ENCODE measurements around the gene ZNF346.
"Not testable (repeated sequence)": the region's sequence is repeated elsewhere in the genome, so short reads cannot be mapped to it uniquely, and the experiment has no call there.

Gene ZNF346

DNA sequence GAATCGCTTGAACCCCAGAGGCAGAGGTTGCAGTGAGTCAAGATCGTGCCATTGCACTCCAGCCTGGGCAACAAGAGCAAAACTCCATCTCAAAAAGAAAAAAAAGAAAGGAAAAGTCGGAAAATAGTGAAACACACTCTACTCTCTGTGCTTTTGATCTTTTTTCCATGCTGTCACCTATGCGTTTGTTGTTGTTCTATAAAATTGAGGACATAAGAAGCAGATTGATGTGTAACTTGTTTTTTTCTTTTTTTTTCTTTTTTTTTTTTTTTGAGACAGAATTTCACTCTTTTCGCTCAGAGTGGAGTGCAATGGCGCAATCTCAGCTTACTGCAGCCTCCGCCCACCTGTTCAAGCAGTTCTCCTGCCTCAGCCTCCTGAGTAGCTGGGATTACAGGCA, 26.0 kb downstream of the ZNF346 start:
- H3K4me1 ChIP-seq (ENCODE audit: insufficient read depth, low read length); H3K4me3 ChIP-seq (ENCODE audit: low read length); H3K9me3 ChIP-seq (ENCODE audit: low read length); H2AFZ ChIP-seq (ENCODE audit: low read depth, low read length); H3K27me3 ChIP-seq (ENCODE audit: insufficient read depth, low read length): not testable (repeated sequence)
- H3K36me3 ChIP-seq (ENCODE audit: insufficient read depth, low read length), result peaks cover 60% of the 10 kb centered on the region

DNA sequence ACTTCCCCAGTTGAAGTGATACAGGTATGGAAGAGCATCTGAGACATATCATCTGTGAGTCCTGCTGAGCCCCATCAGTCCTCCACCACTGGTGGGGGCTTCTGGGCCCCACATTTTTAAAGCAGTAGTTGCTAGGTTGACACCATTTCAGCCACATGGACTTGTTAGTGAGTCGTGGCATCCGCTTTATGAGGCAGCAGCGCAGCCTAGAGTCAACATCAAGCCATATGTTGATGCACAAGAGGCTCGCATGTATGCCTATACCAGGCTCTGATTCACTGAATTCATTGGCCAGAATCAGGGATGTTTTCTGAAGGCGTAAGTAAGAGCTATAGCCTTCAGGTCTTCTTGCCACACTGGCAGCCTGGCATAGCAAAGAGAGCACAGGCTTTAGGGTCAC, 26.8 kb downstream of the ZNF346 start:
- H2AFZ ChIP-seq (ENCODE audit: low read depth, low read length), result no peak overlapping the region
- no peaks in the 10 kb centered on the region for H3K4me1 ChIP-seq (ENCODE audit: insufficient read depth, low read length)
- no peak overlapping the region for H3K4me3 ChIP-seq (ENCODE audit: low read length)
- no peaks in the 10 kb centered on the region for H3K9me3 ChIP-seq (ENCODE audit: low read length)
- peaks cover 57% of the 10 kb centered on the region for H3K36me3 ChIP-seq (ENCODE audit: insufficient read depth, low read length)
- H3K27me3 ChIP-seq (ENCODE audit: insufficient read depth, low read length), result no peaks in the 10 kb centered on the region

DNA sequence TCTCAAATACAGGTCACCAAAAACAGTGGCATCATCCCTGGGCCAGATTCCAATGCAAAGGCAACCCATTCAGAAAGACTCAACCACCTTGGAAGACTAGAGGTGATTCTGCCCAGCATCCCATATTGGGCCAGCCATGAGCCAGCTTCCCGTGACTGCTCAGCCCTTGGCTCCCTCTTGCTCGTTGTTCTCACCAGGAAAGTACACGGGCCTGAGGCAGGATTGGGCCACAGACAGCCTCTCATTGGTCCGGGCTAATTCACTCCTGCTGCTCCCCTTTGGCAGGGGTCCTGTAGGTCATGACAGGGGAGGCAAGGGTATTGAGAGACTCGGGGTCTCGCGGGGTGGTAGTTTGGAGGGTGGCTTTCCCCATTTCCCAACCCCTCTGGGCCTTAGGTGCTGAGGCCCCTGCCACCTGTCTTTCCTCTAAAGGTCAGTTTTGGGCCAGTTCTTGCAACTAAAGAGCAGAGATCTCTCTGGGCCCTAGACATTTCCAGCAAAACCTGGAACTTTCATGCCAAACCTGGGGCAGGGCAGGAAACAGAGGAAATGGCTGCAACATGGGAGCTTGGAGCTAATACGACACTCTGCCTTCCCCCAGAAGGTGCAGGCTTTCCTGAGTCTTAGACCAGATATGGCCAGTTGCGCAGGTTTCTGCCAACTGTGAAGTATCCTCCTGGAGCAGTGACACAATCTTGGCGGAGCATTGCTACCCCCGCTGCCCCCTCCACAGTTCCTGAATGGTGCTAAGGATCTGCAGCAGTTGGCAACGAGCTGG, 42.2 kb downstream of the ZNF346 start:
- no peak overlapping the region for H2AFZ ChIP-seq (ENCODE audit: low read depth, low read length)
- H3K27me3 ChIP-seq (ENCODE audit: insufficient read depth, low read length), result no peaks in the 10 kb centered on the region
- no peaks in the 10 kb centered on the region for H3K9me3 ChIP-seq (ENCODE audit: low read length)
- H3K36me3 ChIP-seq (ENCODE audit: insufficient read depth, low read length), result peaks cover 52% of the 10 kb centered on the region
- H3K4me3 ChIP-seq (ENCODE audit: low read length), result no peak overlapping the region
- H3K4me1 ChIP-seq (ENCODE audit: insufficient read depth, low read length), result no peaks in the 10 kb centered on the region

DNA sequence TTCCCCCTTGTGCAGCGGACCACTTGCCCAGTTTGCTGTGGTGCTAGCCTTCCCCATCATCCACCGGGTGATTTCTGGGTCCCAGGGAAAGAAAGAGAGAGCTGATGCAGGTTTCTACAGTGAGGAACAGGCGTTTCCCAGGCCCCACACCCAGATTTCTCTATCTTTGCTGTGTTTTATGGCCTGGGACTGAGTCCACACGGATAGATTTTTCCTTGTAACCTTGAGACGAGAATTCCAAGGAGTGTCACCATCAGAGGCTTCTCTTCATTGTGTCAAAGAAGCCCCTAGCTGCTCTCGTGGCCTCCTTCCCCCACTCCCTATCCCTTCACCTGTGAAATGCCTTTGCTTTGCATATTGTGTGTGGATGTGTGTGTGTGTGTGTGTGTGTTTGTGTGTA, 43.0 kb downstream of the ZNF346 start:
- Histone ChIP-seq H3K4me1 (ENCODE audit: insufficient read depth, low read length) (no peaks in the 10 kb centered on the region), H3K36me3 (ENCODE audit: insufficient read depth, low read length) (peaks cover 52% of the 10 kb centered on the region), H3K9me3 (ENCODE audit: low read length) (no peaks in the 10 kb centered on the region), H3K27me3 (ENCODE audit: insufficient read depth, low read length) (no peaks in the 10 kb centered on the region), H3K4me3 (ENCODE audit: low read length) (no peak overlapping the region), H2AFZ (ENCODE audit: low read depth, low read length) (no peak overlapping the region)

DNA sequence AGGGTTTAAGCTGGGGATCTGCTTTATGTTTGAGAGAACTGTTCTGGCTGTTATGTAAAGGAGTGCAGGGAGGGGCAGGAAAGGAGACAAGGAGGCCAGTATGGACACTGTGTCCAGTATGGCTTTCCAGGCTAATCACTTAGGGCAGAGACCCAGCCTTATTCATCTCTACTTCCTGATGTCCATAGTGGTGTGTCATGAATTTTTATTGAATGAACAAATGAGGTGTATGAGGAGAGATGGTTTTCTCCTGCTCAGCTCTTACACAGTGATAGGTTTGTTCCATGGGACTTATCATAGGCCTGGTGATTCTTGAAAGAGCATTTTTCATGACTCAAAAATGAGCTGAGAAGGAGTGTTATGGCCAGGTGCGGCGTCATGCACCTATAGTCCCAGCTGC, 43.7 kb downstream of the ZNF346 start:
- no peaks in the 10 kb centered on the region for H3K9me3 ChIP-seq (ENCODE audit: low read length)
- no peaks in the 10 kb centered on the region for H3K4me1 ChIP-seq (ENCODE audit: insufficient read depth, low read length)
- H2AFZ ChIP-seq (ENCODE audit: low read depth, low read length), result no peak overlapping the region
- peaks cover 51% of the 10 kb centered on the region for H3K36me3 ChIP-seq (ENCODE audit: insufficient read depth, low read length)
- no peak overlapping the region for H3K4me3 ChIP-seq (ENCODE audit: low read length)
- H3K27me3 ChIP-seq (ENCODE audit: insufficient read depth, low read length), result no peaks in the 10 kb centered on the region

DNA sequence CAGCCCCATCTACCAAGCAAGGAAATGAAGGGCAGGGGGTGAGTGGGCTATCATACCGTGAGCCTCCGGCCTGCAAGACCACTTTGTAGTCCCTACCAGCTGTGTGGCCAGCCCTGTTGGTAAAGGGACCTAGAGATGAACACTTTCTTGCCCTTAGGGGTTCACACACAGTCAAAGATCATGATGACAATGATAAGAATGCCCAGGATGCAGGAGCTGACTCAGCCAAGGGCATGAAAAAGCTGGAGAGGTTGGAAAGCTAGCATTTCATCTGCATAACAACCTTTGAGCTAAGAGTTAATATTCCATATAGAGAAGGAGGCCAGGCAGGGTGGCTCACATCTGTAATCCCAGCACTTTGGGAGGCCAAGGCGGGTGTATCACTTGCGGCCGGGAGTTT, 45.0 kb downstream of the ZNF346 start:
- Histone ChIP-seq H3K9me3 (ENCODE audit: low read length) (no peaks in the 10 kb centered on the region), H3K27me3 (ENCODE audit: insufficient read depth, low read length) (no peaks in the 10 kb centered on the region), H3K4me3 (ENCODE audit: low read length) (no peak overlapping the region), H3K4me1 (ENCODE audit: insufficient read depth, low read length) (no peaks in the 10 kb centered on the region), H3K36me3 (ENCODE audit: insufficient read depth, low read length) (peaks cover 39% of the 10 kb centered on the region), H2AFZ (ENCODE audit: low read depth, low read length) (no peak overlapping the region)

DNA sequence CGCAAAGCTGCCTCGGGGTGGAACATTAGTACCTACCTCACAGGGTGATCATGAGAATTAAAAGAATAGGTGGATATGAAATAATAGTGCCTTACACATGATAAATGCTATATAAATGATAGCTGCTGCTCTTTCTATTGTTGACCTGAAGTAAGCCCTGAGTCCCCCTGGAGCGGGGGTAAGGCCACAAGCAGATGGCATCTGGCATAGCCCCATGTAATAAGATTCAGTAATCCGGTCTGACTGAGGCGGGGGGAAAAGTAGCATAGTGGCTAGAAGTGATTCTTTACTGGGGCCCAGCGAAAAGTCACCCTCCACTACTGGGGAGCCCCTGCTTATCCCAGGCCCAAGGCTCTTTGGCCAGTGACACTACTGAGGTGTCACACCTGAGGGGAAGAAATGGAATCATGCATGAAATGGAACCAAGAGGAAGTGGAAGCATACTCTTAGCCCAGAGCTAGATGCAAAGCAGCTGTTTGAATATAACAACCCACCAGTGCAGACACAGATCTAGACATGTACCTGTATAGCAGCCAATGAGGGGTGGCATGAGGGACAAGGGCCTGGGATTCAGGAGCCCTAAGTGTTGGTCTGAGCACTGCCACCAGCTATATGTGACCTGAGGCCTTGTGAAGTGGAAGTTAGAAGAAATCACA, 48.2 kb downstream of the ZNF346 start:
- no peaks in the 10 kb centered on the region for H3K4me1 ChIP-seq (ENCODE audit: insufficient read depth, low read length)
- H3K36me3 ChIP-seq (ENCODE audit: insufficient read depth, low read length), result peaks cover 8% of the 10 kb centered on the region
- H3K4me3 ChIP-seq (ENCODE audit: low read length), result no peak overlapping the region
- no peak overlapping the region for H2AFZ ChIP-seq (ENCODE audit: low read depth, low read length)
- H3K27me3 ChIP-seq (ENCODE audit: insufficient read depth, low read length), result no peaks in the 10 kb centered on the region
- H3K9me3 ChIP-seq (ENCODE audit: low read length), result no peaks in the 10 kb centered on the region

DNA sequence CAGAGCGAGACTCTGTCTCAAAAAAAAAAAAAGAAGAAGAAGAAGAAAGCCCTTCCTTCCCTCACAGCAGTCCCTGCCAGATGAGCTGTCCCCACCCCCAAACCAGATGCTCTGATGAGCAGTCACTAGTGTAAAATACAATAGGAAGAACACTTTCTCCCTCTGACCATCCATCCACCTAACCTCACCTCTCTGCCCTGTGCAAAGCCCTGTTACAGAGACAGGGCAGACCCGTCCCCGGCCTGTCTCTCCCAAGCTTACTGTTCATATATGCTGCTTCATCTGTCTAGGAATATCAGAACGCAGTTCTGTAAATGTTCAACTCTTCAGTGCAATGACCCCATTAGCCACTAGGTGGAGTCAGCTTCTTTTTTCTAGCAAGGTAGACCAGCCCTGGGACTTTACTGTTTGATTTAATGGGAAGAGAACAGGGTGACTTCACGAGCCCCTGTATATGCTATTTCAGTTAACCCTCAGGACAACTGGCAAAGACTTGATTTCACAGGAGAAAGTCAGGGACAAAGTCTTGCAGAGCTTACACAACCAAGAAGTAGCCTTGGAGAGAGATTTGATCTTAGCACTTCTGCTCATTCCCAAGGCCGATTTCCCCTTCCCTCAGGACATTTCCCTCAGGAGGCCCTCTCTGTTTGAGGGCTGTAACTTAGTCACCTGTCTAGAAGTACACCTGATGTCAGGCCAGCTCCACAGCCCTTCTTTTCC, 49.3 kb downstream of the ZNF346 start:
- H3K27me3 ChIP-seq (ENCODE audit: insufficient read depth, low read length), result no peaks in the 10 kb centered on the region
- no peak overlapping the region for H2AFZ ChIP-seq (ENCODE audit: low read depth, low read length)
- H3K9me3 ChIP-seq (ENCODE audit: low read length), result no peaks in the 10 kb centered on the region
- H3K36me3 ChIP-seq (ENCODE audit: insufficient read depth, low read length), result no peaks in the 10 kb centered on the region
- no peaks in the 10 kb centered on the region for H3K4me1 ChIP-seq (ENCODE audit: insufficient read depth, low read length)
- no peak overlapping the region for H3K4me3 ChIP-seq (ENCODE audit: low read length)

DNA sequence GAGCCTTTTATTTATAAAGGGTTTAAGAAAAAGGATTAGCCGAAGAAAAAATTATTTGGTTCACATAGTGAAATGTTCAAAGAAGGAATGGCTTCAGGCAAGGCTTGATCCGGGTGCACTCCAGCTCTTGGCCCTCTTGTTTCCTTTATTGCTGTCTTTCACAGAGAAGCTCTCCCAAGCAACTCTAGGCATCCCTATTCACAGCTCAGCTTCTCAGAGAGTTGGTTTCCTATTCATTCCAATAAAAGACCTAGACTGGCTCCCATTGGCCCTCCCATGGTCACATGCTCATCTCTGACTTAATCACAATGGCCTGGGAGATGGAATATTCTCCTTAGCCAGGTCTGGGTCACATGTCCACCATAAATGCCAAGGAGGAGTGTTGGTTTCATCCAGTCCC, 54.8 kb downstream of the ZNF346 start:
- Histone ChIP-seq H3K4me3 (ENCODE audit: low read length) (no peak overlapping the region), H3K27me3 (ENCODE audit: insufficient read depth, low read length) (no peaks in the 10 kb centered on the region), H2AFZ (ENCODE audit: low read depth, low read length) (no peak overlapping the region), H3K36me3 (ENCODE audit: insufficient read depth, low read length) (no peaks in the 10 kb centered on the region), H3K4me1 (ENCODE audit: insufficient read depth, low read length) (no peaks in the 10 kb centered on the region), H3K9me3 (ENCODE audit: low read length) (no peaks in the 10 kb centered on the region)

DNA sequence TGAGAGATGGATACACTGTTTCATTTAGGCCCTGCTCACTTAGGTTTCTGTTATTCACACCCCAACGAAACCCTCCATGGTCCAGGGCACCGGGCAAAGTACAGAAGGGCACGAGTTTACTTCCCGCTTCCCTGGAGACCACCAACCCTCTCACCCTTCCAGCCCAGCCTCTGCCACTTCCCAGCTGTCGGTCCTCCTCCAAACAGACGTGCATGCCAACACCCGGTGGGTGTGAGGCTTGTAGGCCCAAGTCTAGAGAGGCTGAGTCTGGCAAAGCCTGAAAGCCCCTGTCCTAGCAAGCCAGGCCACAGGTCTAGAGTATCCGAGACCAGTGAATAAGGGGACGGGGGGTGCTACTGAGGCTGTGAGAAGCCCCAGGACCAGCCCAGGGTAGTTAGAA, 57.1 kb downstream of the ZNF346 start:
- H3K4me3 ChIP-seq (ENCODE audit: low read length), result no peak overlapping the region

DNA sequence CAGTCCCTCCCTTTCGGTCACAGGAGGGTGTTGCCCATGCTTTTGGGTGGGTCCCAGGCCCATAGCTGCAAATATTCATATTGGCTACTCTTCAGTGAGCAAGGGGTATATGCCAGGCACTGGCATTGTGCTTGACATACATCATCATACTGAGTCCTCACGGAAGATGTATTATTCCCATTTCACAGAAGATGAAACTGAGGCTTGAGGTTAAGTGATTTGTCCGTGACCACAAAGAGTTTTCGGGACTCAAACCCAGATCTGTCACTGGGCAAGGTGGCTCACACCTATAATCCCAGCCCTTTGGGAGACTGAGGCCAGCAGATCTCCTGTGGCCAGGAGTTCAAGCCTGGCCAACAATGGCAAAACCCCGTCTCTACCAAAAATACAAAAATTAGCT, 57.8 kb downstream of the ZNF346 start:
- no peak overlapping the region for H2AFZ ChIP-seq (ENCODE audit: low read depth, low read length)
- H3K36me3 ChIP-seq (ENCODE audit: insufficient read depth, low read length), result no peaks in the 10 kb centered on the region
- H3K27me3 ChIP-seq (ENCODE audit: insufficient read depth, low read length), result peaks cover 2% of the 10 kb centered on the region
- H3K4me3 ChIP-seq (ENCODE audit: low read length), result no peak overlapping the region
- no peaks in the 10 kb centered on the region for H3K9me3 ChIP-seq (ENCODE audit: low read length)
- no peaks in the 10 kb centered on the region for H3K4me1 ChIP-seq (ENCODE audit: insufficient read depth, low read length)

More for the DNA sequence above, 57.1 kb downstream of the ZNF346 start:
- Histone ChIP-seq H3K36me3 (ENCODE audit: insufficient read depth, low read length) (no peaks in the 10 kb centered on the region), H2AFZ (ENCODE audit: low read depth, low read length) (no peak overlapping the region), H3K9me3 (ENCODE audit: low read length) (no peaks in the 10 kb centered on the region), H3K27me3 (ENCODE audit: insufficient read depth, low read length) (no peaks in the 10 kb centered on the region), H3K4me1 (ENCODE audit: insufficient read depth, low read length) (no peaks in the 10 kb centered on the region)

DNA sequence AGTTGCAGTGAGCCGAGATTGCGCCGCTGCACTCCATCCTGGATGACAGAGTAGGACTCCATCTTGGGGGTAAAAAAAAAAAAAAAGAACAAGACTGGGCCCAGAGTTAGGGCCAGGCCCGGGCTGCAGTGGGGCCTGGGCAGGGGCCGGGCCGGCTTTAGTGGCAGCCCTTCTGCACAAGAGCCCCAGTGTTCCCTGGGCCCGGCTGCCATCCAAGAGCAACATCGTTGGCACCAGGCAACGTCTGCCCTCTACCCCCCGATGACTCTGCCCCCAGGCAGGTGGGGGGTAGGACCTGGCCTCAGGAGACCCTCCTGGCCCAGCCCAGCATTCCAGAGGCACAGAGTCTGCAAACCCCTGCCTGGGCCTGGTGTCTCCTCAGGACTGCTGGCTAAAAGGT, 59.4 kb downstream of the ZNF346 start:
- Histone ChIP-seq H3K36me3 (ENCODE audit: insufficient read depth, low read length) (no peaks in the 10 kb centered on the region), H3K4me1 (ENCODE audit: insufficient read depth, low read length) (no peaks in the 10 kb centered on the region)

DNA sequence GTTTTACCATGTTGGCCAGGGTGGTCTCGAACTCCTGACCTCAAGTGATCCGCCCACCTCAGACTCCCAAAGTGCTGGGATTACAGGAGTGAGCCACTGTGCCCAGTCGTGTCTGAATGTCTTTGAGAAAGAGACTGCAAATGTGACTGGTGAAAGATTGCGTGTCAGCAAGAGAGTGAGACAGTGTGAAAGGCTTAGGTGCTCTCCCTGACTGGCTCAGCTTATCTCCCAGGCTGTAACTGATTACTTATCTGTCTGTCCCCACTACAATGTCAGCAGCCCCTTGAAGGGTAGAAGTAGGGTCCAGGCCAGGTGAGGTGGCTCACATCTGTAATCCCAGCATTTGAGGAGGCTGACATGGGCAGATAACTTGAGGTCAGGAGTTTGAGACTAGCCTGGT, 60.9 kb downstream of the ZNF346 start:
- Histone ChIP-seq H3K36me3 (ENCODE audit: insufficient read depth, low read length) (no peaks in the 10 kb centered on the region), H2AFZ (ENCODE audit: low read depth, low read length) (no peak overlapping the region), H3K27me3 (ENCODE audit: insufficient read depth, low read length) (peaks cover 23% of the 10 kb centered on the region), H3K9me3 (ENCODE audit: low read length) (no peaks in the 10 kb centered on the region), H3K4me3 (ENCODE audit: low read length) (no peak overlapping the region), H3K4me1 (ENCODE audit: insufficient read depth, low read length) (no peaks in the 10 kb centered on the region)

More for the DNA sequence above, 59.4 kb downstream of the ZNF346 start:
- Histone ChIP-seq H3K9me3 (ENCODE audit: low read length) (no peaks in the 10 kb centered on the region), H3K27me3 (ENCODE audit: insufficient read depth, low read length) (peaks cover 12% of the 10 kb centered on the region), H3K4me3 (ENCODE audit: low read length) (no peak overlapping the region), H2AFZ (ENCODE audit: low read depth, low read length) (no peak overlapping the region)

Data from neuron (in vitro differentiated cells).